Stimulated activated CD8-positive, alpha-beta memory T cell treated with anti-CD3 and anti-CD28 coated beads, Interleukin-15, amount 100 ng/mL, for 24 hours (primary cell): ENCODE measurements around the gene LRRK2.
"Not testable (repeated sequence)": the region's sequence is repeated elsewhere in the genome, so short reads cannot be mapped to it uniquely, and the experiment has no call there.

Experiments used
- DNase-seq: peaks from one replicate; pipeline ENCODE4 v3.0.0-alpha.2; 2020; ENCODE audit warnings: low read depth

LRRK2 gene

GRCh38 chr12:40315375-40315774, 90.6 kb downstream of the LRRK2 start:
- DNase-seq, result no peak

DNA sequence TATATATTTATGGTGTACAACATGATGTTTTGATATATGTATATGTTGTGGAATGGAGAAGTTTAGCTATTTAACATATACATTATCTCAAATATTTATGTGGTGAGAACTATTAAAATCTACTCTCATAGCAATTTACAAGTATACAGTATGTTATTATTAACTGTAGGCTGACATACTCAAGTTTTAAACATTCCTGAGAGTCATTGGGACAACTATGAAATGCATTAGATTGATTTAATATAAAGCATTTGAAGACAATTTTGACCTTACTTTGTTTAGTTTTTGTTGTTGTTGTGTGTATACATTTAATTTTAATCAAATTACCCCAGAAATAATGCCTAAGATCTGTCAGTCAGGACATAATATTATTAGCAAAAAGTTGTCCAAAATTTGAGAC, 99.5 kb downstream of the LRRK2 start:
- DNase-seq, result no peak

- no peak for DNase-seq
These were observed 100.7 kb downstream of the LRRK2 start for GRCh38 chr12:40325349-40325960.

DNA sequence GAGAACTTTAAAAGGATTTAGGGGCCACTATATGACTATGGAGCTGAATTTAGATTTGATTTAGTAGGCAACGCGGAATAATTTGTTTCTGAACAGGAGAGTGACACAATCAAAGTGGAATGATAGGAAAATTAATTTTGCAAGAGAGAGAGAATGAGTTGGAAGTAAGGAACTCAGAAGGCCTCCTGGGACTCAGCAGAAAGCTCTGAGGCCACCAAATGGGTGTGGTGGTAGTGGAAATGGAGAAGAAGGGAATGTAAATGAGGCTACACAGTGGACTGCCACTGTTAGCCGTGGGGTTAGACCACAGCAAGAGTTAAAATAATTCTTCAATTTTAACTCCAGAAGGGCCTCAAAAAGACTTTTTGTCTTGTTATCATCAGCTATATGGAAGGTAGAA, 102.7 kb downstream of the LRRK2 start:
- DNase-seq, result no peak

GRCh38 chr12:40330180-40330579, 105.4 kb downstream of the LRRK2 start:
- DNase-seq, result no peak

DNA sequence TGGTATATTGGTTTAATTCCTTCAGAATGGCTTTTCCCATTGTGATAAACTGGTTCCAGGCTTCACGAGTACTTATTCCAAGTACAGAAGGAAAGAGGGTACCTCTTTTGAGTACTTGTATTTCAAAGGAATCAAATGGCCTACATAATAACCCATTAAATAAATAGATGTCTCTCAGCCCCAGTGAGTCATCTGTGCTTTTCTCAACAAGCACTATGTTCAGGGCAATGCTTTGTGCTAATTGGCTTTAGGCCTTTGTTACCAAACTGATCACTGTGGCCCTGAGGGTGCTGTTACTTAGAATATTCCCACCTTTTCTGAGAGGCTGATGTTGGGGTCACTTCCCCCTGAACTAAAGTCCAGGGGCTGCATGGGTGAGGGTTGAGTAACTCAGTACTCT, 107.1 kb downstream of the LRRK2 start:
- DNase-seq, result no peak

DNA sequence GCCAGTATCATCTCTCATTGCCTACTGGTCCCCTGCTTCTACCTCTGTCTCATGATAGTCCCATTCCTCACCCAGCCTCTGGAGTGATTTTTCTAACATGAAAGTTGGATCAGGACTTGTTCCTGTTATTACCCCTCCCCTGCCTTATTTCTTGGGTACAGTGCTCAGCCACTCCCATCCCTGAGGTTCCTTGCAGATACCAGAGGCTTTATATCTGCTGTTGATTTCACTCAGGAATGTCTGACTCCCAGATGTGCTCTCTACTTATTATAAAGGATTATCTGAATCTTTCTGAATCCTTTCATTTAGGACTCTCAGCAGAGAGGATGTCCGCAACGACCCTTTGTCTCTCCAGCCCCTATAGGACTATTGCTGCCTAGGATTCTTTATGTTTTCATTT, 111.2 kb downstream of the LRRK2 start:
- DNase-seq, result no peak

- DNase-seq, result no peak
These were observed 111.9 kb downstream of the LRRK2 start for GRCh38 chr12:40336573-40337199.

- no peak for DNase-seq
These were observed 113.3 kb downstream of the LRRK2 start for GRCh38 chr12:40338071-40338470.

DNA sequence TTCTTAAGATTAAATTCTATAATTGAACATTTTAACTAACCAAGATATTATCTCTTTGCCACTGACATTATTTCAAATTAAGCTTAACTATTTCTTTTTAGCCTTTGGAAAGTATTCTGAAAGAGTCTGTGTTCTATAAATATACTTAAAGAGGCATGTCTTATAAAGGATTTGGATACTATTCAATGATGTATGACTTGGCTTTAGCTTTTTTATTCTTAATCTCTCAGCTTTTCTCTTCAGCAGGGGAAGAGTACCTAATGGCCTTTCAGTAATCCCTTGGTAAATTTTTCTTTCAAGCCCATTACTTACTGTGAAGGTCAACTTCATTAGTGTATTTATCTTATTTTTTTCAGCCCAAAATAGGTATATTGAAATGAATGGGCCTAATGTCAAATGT, 113.8 kb downstream of the LRRK2 start:
- no peak for DNase-seq

DNA sequence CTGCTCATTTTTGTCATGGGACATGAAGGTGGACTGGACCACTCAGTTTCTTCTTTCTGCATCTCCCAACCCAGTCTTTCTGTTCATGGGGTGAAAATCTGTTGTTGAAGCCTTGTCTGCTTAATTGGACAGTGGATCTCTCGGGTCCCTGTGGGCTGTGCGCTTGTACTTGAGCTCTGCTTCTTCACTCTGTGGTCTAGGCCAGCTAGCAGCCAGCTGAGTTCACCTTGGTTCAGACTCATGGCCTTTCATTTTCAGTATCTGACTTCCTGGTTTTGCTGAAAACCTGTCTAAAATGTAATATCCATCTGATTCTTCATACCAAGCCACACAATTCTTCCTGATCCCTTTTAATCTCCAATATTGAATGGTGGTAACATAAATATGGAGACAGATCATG, 117.2 kb downstream of the LRRK2 start:
- no peak for DNase-seq

DNA sequence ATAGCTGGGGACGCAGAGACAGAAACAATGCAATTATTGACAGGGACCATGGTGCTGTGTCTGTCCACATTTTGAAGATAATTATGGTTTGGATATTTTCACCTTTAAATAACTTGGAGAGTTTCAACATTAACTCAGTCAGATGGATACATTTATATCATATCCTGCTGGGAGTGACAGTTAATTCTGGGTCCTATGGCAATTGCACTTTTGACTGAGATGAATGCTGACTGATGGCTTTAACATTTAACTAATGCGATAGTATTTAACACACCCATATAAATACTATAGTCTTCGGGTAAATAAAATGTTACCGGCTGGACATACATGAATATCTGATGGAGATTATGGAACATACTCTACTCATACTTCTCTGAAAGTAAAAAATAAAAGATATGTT, 118.3 kb downstream of the LRRK2 start:
- no peak for DNase-seq

GRCh38 chr12:40344312-40344711, 119.5 kb downstream of the LRRK2 start:
- no peak for DNase-seq

GRCh38 chr12:40351976-40352375, 127.2 kb downstream of the LRRK2 start:
- no peak for DNase-seq

- DNase-seq, result no peak
These were observed 150.3 kb downstream of the LRRK2 start for GRCh38 chr12:40375076-40375475.

GRCh38 chr12:40376533-40377267, 151.9 kb downstream of the LRRK2 start:
- DNase-seq, result no peak

GRCh38 chr12:40378691-40379090, 153.9 kb downstream of the LRRK2 start:
- no peak for DNase-seq

GRCh38 chr12:40382217-40382616, 157.4 kb downstream of the LRRK2 start:
- no peak for DNase-seq

DNA sequence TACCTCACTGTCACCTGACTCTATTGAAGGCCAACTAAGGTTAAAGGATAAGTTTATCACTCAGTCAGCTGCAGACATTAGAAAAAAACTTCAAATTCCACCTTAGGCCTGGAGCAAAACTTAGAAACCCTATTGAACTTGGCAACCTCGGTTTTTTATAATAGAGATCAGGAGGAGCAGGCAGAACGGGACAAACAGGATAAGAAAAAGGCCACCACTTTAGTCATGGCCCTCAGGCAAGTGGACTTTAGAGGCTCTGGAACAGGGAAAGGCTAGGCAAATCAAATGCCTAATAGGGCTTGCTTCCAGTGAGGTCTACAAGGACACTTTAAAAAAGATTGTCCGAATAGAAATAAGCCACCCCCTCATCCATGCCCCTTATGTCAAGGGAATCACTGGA, 162.5 kb downstream of the LRRK2 start:
- DNase-seq, result not testable (repeated sequence)

DNA sequence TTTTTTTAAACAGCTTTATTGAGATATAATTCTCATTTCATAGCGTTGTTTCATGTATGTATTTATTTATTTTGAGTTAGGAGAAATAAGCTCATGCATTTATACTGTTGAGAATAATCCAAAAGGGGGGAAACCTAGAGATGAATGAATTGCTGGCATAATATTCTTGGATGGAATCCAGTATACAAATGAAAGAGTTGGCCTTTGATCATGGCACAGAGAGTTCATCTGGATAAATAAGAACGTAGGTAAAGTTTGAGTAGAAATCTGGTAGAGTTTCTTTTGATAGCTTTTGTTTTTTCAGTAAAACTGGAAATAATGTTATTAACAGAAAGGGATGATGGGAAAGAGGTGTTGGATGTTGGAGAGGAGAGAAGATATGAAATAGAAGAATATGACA, 166.2 kb downstream of the LRRK2 start:
- no peak for DNase-seq

- DNase-seq, result no peak
These were observed 168.2 kb downstream of the LRRK2 start for GRCh38 chr12:40393026-40393425.

GRCh38 chr12:40399656-40400055, 174.9 kb downstream of the LRRK2 start:
- no peak for DNase-seq

- no peak for DNase-seq
These were observed 180.6 kb downstream of the LRRK2 start for GRCh38 chr12:40405419-40405818.
